Smooth muscle cell (in vitro differentiated cells): Measurements from ENCODE around the gene WWC1. TPM values are rescaled to one million over a fixed set of nuclear protein-coding genes. Genes with fewer than 3 reads are reported as not detected.
A peak's percentile ranks its signal among the peaks of the same experiment; 100 is the strongest.
"Not testable (repeated sequence)": the region's sequence is repeated elsewhere in the genome, so short reads cannot be mapped to it uniquely, and the experiment has no call there.

Experiments
- DNase-seq: peaks from one replicate; lab custom pipeline; 2025; ENCODE audit not compliant: unreplicated experiment; lab: John Stamatoyannopoulos, UW
- H2AFZ ChIP-seq: fragments of 200-600 bp; sonication (generic); 2 replicates; pipeline ENCODE4 v1.6.0; 2016; ENCODE audit warnings: antibody characterized with exemption, low read depth, mild to moderate bottlenecking
- H3F3A ChIP-seq: fragments of 200-600 bp; sonication (generic); 2 replicates; pipeline ENCODE4 v1.6.0; 2017; ENCODE audit warnings: antibody characterized with exemption, low read depth
- H3K27ac ChIP-seq: fragments of 200-600 bp; sonication (generic); 2 replicates; pipeline ENCODE4 v1.5.1; 2016; ENCODE audit warnings: low read depth, mild to moderate bottlenecking
- H3K27me3 ChIP-seq: fragments of 200-600 bp; sonication (generic); 2 replicates; pipeline ENCODE4 v1.6.1; 2016; ENCODE audit warnings: low read depth, mild to moderate bottlenecking
- H3K36me3 ChIP-seq: fragments of 200-600 bp; sonication (generic); 2 replicates; pipeline ENCODE4 v1.5.1; 2016; ENCODE audit warnings: low read depth
- H3K4me1 ChIP-seq: fragments of 200-600 bp; sonication (generic); 2 replicates; pipeline ENCODE4 v1.5.1; 2016; ENCODE audit warnings: low read depth
- H3K4me2 ChIP-seq: fragments of 200-600 bp; sonication (generic); 2 replicates; pipeline ENCODE4 v1.6.0; 2016; ENCODE audit warnings: mild to moderate bottlenecking
- H3K4me3 ChIP-seq: fragments of 200-600 bp; sonication (generic); 2 replicates; pipeline ENCODE4 v1.5.1; 2016; ENCODE audit warnings: mild to moderate bottlenecking
- H3K79me2 ChIP-seq: fragments of 200-600 bp; sonication (generic); 2 replicates; pipeline ENCODE4 v1.6.0; 2016; ENCODE audit warnings: low read depth, mild to moderate bottlenecking
- H3K9ac ChIP-seq: fragments of 200-600 bp; sonication (generic); 2 replicates; pipeline ENCODE4 v1.6.0; 2016; ENCODE audit warnings: low read depth
- H3K9me3 ChIP-seq: fragments of 200-600 bp; sonication (generic); replicated peaks from 2 replicates; pipeline ENCODE4 v1.5.1; 2016; ENCODE audit warnings: low read depth
- H4K20me1 ChIP-seq: fragments of 200-600 bp; sonication (generic); 2 replicates; pipeline ENCODE4 v1.6.0; 2016; ENCODE audit warnings: low read depth
- CTCF ChIP-seq: fragments of 200-600 bp; sonication (generic); IDR thresholded peaks from 2 replicates; pipeline ENCODE4 v1.5.1; 2017; ENCODE audit warnings: borderline replicate concordance, mild to moderate bottlenecking, antibody characterized with exemption; ENCODE audit not compliant: insufficient read depth, poor library complexity, severe bottlenecking
- WGBS: methylation state at CpG from one replicate; pipeline ENCODE4 v1.1.7; 2016; ENCODE audit warnings: low lambda C conversion rate; 5-methylcytosine and 5-hydroxymethylcytosine counted together
- polyA plus RNA-seq: library from polyadenylated mRNA; unstranded; fragments of >200 nt; fragmentation: Nextera tagmentation; extraction: Ambion mirVana; gene quantifications from 2 replicates; pipeline ENCODE4 v1.2.1, GENCODE V29; 2016
- total RNA-seq: library from RNA; depleted of rRNA; stranded (reverse); fragments of >200 nt; gene quantifications from 2 replicates; pipeline ENCODE4 v1.2.3, GENCODE V29; 2014

The WWC1 gene
- total and polyA plus RNA-seq, 2 experiments from 2014 or later = 3.7 to 7.5 TPM

GRCh38 chr5:168430296-168430695 is 138.9 kb downstream of the WWC1 start:
- Histone ChIP-seq H3K4me1 (peaks cover 11% of the 10 kb centered on the region), H3K79me2 (no peaks in the 10 kb centered on the region), H3K27ac (no peak overlapping the region), H4K20me1 (no peaks in the 10 kb centered on the region), H3F3A (no peaks in the 10 kb centered on the region), H3K4me3 (no peak overlapping the region), H3K27me3 (no peaks in the 10 kb centered on the region), H3K9ac (no peak overlapping the region), H3K36me3 (no peaks in the 10 kb centered on the region), H3K4me2 (no peak overlapping the region), H3K9me3 (no peaks in the 10 kb centered on the region), H2AFZ (no peak overlapping the region)
- no peak for DNase-seq
- 96% methylated on average over 4 of the region's 4 CpGs for WGBS
- TF ChIP-seq CTCF = no peak

- Histone ChIP-seq H3K36me3 (no peaks in the 10 kb centered on the region), H3K9me3 (no peaks in the 10 kb centered on the region), H3K4me3 (no peak overlapping the region), H3K27ac (no peak overlapping the region), H3K27me3 (no peaks in the 10 kb centered on the region), H4K20me1 (no peaks in the 10 kb centered on the region), H3K4me1 (peaks cover 11% of the 10 kb centered on the region), H3K4me2 (no peak overlapping the region), H3F3A (no peaks in the 10 kb centered on the region), H2AFZ (no peak overlapping the region), H3K9ac (no peak overlapping the region), H3K79me2 (no peaks in the 10 kb centered on the region)
- 97% methylated on average over 4 of the region's 4 CpGs for WGBS
- TF ChIP-seq CTCF = no peak
- DNase-seq = no peak
Observed at GRCh38 chr5:168432903-168433302, 141.5 kb downstream of the WWC1 start.

GRCh38 chr5:168434001-168434400 is 142.6 kb downstream of the WWC1 start:
- H3F3A ChIP-seq = no peaks in the 10 kb centered on the region
- WGBS = 39% methylated on average over 9 of the region's 9 CpGs
- TF ChIP-seq CTCF = no peak
- H3K79me2 ChIP-seq = no peaks in the 10 kb centered on the region
- no peaks in the 10 kb centered on the region for H3K27me3 ChIP-seq
- no peak overlapping the region for H3K9ac ChIP-seq
- peak overlapping the region; percentile 28 for H3K4me2 ChIP-seq
- no peak overlapping the region for H3K4me3 ChIP-seq
- peak overlapping the region; percentile 86 for H3K27ac ChIP-seq
- no peaks in the 10 kb centered on the region for H3K36me3 ChIP-seq
- no peaks in the 10 kb centered on the region for H4K20me1 ChIP-seq
- no peak overlapping the region for H2AFZ ChIP-seq
- H3K9me3 ChIP-seq = no peaks in the 10 kb centered on the region
- no peak for DNase-seq
- peaks cover 11% of the 10 kb centered on the region for H3K4me1 ChIP-seq

- Histone ChIP-seq H3K9me3 (no peaks in the 10 kb centered on the region), H3K27me3 (no peaks in the 10 kb centered on the region), H2AFZ (no peak overlapping the region), H3K4me1 (peaks cover 11% of the 10 kb centered on the region), H3F3A (no peaks in the 10 kb centered on the region), H3K79me2 (no peaks in the 10 kb centered on the region), H4K20me1 (no peaks in the 10 kb centered on the region), H3K4me3 (no peak overlapping the region), H3K9ac (peak overlapping the region; percentile 30), H3K27ac (peak overlapping the region; percentile 86), H3K36me3 (no peaks in the 10 kb centered on the region), H3K4me2 (peak overlapping the region; percentile 28)
- WGBS = 66% methylated on average over 8 of the region's 8 CpGs
- no peak for TF ChIP-seq CTCF
- no peak for DNase-seq
Observed at GRCh38 chr5:168434746-168435321, 143.4 kb downstream of the WWC1 start.

DNA sequence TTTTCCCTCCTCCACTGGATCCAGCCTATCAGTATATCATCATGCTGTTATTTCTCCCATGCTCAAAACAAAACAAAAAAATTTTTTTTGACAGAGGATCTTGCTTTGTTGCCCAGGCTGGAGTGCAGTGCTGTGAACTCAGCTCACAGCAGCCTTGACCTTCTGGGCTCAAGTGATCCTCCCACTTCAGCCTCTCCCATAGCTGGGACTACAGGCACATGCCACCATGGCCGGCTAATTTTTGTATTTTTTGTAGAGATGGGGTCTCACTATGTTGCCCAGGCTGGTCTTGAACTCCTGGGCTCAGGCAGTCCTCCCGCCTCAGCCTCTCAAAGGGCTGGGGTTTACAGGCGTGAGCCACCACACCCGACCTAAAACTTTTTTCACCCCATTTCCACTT is 143.9 kb downstream of the WWC1 start:
- not testable (repeated sequence) for H3K9me3 ChIP-seq, H3K9ac ChIP-seq, H3K79me2 ChIP-seq, H3K4me3 ChIP-seq, H3K36me3 ChIP-seq, H4K20me1 ChIP-seq, H3K27me3 ChIP-seq, H3F3A ChIP-seq, H2AFZ ChIP-seq, DNase-seq, H3K4me2 ChIP-seq
- Histone ChIP-seq H3K27ac (peak overlapping the region; percentile 86), H3K4me1 (peaks cover 11% of the 10 kb centered on the region)
- 97% methylated on average over 4 of the region's 4 CpGs for WGBS
